Right renal pelvis (tissue), 4 donors: Measurements from ENCODE around the gene IDH3A. TPM values are rescaled to one million over a fixed set of nuclear protein-coding genes. Genes with fewer than 3 reads are reported as not detected.

Source experiments
- DNase-seq, 4 donors: peaks; one replicate each; pipeline ENCODE4 v3.0.0-alpha.2; 2013; ENCODE audit warnings: low read depth in 4 of 4, low spot score in 3 of 4, missing footprints in 1 of 4
- polyA plus RNA-seq, 4 donors: library from polyadenylated mRNA; unstranded; fragments of 120-200 nt; gene quantifications; one replicate each; pipeline ENCODE4 v1.2.1, GENCODE V29; 2013; ENCODE audit not compliant: insufficient read length in 4 of 4

The IDH3A gene
- polyA plus RNA-seq, 4 donors = 50.9 to 62.7 (median 53.7) TPM

DNA sequence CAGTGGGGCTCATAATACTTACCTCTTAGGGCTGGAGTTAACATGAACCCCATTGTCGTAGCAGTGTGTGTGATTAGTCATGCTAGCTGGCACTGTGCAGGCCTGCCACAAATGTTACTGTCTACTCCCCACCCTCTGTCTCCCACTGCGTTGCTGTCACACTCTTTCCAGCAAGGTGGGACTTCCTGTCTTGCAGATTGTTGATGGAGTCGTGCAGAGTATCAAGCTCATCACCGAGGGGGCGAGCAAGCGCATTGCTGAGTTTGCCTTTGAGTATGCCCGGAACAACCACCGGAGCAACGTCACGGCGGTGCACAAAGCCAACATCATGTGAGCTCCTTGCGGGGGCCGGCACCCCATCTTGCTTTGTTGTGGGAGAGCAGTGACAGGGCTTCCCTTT, 12.9 kb downstream of the IDH3A start:
- DNase-seq = no peak

DNA sequence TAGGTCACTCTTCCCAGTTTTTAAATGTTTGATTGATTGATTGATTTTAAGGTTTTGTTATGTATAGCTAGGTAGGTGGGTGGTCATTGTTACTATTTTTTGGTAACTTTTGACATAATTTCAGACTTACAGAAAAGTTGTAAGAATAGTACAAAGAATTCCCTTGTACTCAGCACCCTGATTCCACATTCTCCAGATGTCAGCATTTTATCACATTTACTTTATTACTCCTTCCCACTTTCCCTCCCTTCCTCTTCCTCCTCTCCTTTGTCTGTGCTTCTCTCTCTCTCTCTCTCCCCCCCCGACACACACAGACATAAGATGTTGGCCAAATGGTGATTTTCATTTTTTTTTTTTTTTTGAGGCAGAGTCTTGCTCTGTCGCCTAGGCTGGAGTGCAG, 14.8 kb downstream of the IDH3A start:
- no peak for DNase-seq

DNA sequence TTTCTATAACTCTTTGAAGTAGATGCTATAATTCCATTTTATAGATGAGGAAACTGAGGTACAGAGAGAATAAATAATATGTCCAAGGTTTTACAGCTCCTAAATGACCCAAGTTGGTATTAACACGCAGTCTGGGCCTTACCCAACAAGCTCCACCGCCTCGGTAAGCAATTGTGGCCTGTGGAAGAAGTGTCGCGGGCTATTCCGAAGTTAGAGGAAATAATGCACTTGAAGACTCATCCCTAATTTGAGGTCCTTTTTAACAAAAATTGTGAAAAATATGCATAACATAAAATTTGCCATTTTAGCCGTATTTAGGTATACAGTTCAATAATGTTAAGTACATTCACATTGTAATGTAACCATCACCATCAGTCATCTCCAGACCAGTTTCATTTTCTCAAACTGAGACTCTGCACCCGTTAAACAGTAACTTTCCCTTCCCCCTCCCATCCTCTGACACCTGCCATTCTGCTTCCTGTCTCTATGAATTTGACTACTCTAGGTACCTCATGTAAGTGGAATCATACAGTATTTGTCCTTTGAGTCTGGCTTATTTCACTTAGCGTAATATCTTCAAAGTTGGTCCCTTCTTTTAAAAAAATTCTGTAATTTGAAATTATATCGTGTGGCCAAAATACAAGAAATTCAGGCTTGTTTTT, 18.2 kb downstream of the IDH3A start:
- DNase-seq = no peak

DNA sequence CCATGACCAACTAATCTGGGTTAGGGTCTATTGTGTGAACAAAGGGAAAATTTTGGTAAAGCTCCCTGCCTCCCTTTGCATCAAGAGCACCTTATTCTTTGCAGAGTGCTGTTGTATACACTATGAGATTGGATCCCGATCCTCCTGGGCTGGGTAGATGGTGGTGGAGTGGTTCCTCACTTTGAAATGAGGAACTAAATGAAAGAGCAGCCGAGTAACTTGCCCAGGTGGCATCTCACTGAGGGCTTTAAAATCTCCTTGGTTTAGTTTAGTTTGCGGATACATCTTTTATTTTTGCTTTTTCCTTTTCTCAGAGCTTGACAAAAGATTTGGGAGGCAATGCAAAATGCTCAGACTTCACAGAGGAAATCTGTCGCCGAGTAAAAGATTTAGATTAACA, 19.4 kb downstream of the IDH3A start:
- DNase-seq = no peak

DNA sequence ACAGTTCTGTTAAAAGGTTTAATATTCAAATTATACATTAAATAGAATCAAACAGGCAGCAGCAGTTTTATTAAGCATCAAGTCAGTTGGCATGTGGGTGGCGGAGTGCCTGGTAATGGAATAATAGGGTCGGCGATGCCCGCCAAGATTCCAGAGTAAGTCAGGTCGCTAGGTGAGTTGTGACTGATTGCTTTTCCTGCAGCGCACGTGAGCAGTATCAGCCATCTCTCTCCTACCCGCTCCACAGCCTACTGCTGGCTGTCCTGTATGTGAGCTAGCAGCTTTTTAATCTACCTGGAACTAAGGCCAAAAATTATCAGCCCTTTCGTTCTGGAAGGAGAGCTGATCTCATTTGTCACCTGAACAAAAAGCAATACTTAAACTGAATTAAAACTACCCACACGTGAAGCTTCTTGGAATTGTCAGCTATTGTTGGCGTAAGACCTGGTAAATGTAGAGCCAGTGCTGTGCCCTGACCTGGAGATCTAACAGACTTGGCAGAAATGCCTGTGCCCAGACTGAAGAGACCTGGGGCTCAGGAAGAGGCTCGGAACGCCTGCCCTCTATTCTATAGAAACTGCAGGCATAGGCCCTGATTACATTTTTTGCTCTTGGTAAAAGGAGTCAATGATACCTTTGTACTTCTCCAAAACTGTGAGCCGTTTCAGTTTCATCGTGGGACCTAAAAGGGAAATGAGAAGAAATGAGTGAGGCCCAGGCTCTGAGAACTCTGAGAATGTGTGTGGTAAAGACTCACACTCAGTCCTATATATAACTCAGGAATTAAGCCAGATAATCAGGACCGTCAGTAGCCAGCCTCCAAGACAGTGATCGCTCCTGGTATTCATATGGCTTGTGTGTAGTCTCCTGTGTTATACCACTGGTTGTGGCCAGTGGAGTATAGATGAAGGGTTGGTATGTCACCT, 21.9 kb downstream of the IDH3A start:
- DNase-seq = no peak

DNA sequence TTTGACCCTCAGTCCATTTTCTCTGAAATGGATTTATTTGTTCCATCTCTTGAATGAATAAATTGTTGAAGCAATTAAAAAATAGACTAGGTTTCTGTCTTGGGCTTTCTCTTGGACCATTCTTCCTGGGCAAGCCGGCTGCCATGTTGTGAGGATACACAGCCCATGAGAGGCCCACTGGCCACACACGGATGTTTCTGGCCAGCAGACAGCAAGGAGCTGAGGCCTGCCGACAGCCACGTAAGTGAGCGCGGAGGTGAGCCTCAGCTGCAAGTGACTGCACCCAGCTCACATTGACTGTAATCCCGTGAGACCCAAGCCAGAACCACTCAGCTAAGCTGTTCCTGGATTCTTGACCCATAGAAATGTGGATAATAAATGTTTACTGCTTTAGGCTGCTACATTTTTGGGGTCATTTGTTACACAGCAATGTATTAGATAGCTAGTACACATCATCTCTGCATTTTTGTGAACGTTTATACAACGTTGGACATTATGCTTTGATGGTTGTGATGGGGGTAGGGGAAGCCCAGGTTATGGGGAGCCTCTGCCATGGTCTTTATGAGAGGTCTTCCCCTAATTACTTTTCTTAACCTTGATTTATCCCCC, 22.8 kb downstream of the IDH3A start:
- no peak for DNase-seq

DNA sequence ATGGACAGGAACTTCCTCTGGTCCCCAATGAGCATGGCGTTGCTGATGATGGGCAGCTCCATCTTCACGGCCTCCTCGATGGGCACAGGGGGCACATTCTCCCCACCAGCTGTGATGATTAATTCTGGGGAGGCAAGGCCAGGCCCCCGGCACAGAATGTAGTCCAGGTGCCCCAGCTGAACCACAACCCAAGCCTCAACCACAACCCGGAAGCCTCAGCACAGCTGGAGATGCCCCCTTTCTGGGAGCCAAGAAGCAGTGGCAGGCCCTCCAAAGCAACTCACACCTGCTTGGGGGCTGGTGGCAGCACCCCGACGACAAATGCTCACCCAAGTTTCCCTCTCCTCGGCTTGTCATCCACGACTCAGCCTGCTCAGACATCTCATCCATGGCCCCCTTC, 25.2 kb downstream of the IDH3A start:
- DNase-seq = no peak

DNA sequence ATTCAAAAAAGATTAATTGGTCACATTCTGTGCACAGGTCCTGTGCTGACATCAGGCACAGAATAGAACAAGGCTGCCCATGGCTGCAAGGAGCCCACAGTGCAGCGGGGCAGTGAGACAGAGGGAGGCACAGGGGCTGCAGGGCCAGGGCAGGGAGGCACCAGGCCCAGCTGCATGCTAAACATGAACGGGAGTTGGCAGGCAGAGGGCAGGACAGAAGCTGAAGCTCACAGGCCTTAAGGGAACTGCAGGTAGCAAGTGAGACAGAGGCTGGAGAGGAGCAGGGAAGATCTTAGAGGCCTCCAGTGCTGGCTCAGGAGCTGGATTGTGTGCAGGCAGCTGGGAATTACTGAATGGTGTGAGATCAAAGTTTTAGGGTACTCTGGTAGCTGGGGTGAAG, 26.2 kb downstream of the IDH3A start:
- DNase-seq = no peak

DNA sequence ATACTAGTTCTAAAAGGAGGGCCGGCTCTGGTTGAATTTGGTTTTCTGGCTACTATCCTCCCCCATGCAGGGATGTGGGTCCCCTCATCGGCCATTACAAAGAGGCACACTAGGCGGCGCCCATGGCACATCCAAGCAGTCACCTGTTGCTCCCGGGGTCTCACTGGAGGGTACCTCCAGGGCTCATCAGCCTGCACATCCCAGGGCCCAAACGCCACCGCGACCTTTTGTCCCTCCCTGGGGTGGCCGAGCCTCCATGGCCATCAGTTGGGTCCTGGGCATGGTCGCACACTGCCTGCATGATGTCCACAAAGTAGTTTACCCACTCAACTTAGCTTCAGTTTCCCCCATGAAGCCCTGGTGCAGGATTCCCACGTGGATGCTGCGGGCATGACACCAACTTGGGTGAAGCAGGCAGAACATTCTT, 28.3 kb downstream of the IDH3A start:
- peak in 2 of 4 donors; percentile 2 to 10 for DNase-seq

DNA sequence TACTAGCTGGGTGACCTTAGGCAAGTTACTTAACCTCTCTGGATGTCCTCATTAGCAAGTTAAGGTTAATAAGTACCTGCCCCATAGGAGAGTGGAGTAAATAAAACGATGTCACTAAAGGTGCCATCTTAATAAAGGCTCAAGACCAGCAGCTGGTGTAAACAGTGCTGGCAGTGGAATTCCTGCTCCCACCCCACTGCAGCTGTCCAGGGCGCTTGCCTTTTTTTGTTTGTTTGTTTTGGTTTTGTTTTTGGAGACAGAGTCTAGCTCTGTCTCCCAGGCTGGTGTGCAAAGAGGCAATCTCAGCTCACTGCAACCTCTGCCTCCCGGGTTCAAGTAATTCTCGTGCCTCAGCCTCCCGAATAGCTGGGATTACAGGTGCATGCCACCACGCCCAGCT, 28.9 kb downstream of the IDH3A start:
- DNase-seq = no peak

DNA sequence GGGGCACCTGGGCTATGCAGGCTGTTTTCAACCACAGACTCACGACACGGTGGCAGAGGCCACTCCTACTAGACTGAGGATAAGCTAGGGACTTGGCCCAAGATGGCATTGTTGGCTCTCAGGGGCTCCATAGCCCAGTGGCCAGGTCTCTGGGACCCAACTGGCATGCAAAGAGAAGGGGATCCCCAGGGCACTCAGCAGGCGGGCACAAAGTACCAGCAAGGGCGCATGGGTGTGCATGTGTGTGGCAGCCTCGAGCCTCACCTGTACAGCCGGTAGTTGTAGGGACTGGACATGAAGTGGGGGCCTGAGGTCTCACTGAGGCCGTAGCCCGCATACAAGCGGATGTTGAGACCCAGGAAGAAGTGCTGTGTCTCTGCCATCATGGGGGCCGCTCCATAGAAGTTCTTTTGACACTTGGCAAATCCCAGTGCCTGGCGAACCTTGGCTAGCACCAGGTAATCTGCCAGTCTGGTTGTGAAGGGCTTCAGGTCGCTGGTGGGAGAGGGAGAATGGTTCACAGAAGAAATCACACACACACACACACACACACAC, 30.2 kb downstream of the IDH3A start:
- DNase-seq = no peak

DNA sequence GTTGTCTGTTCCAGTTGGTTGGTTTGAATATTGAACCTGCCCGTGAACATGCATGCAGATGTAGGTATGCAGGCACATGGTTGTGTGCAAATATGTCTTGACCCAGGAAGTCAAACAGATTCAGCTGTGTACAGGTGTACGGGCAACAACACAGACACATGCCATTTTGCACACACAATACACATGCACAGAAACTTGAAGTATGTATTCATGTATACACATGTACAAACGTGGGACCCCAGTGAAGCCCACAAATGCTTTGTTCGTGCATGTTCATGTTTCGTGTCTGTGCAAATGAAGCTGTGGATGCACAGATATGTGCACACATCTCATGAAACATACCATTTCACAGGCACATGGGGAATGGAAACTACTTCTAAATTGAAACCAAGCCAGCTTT, 30.7 kb downstream of the IDH3A start:
- no peak for DNase-seq

DNA sequence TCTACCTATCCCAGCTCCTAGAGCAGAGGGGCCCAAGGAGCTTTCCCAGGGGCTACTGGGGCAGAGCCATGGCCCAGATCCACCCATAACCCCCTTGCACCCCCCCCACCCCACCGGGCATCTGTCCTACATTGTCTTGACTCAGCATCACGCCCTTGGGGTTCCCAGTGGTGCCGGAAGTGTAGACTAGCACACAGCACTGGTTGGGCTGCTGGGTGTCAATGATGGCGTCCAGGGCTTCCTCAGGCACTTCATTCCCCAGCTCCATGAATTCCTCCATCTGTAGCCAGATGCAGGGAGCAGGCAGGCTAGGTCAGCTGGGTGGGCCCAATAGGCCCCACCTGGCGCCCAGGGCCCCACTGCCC, 33.2 kb downstream of the IDH3A start:
- DNase-seq = no peak

DNA sequence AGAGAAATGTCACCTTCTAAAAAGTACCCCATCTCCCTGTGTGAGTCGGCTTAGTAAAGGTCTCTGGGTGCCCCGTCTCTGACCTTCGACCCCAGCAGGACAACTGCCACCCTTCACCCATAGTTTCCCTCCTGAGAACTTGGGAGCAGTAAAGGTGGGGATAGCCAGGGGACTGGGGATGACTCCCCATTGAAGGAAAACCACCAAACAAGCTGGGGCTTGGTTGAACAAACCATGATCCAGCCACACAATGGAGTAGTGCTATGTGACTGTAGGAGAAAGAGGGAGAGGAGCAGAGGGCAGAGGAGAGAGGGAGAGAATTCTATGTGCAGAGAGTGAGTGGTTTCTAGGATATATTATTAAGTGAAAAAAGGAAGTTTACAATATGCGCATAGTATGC, 33.7 kb downstream of the IDH3A start:
- DNase-seq = no peak

DNA sequence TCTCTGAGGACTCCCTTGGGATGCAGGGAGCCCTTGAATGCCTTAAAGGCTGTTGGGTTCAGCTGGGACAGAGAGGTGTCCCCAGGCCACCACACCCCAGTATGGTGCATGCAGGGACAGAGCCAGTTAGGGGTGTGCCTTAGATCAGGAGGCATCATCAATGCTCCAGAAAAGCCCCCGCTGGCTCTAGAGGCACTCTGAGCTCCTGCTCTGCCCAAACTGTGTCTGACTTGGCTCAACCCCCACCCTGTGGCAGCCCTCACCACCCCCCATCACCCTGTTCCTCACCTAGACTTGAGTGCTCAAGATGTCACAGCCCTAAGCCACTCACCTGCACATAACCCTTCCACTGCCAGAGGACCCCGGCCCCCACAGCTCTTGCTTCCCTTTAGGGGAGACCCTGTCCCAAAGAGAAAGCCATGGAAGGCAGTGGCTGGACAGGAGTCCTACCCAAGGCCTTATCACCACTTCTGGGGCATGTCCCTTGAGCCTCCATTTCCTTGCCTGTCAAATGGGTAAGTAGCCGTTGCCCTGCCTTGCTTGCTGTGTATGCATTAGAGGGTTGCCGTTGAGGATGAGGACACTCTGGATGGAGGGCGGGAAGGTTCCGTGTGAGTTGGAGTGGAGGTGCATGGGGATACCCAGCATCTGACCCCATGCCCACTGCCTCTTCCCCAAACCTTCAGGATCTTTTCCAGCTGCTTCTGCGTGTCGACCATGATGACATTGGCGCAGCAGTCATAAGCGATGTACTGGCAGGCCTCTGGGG, 43.8 kb downstream of the IDH3A start:
- no peak for DNase-seq

DNA sequence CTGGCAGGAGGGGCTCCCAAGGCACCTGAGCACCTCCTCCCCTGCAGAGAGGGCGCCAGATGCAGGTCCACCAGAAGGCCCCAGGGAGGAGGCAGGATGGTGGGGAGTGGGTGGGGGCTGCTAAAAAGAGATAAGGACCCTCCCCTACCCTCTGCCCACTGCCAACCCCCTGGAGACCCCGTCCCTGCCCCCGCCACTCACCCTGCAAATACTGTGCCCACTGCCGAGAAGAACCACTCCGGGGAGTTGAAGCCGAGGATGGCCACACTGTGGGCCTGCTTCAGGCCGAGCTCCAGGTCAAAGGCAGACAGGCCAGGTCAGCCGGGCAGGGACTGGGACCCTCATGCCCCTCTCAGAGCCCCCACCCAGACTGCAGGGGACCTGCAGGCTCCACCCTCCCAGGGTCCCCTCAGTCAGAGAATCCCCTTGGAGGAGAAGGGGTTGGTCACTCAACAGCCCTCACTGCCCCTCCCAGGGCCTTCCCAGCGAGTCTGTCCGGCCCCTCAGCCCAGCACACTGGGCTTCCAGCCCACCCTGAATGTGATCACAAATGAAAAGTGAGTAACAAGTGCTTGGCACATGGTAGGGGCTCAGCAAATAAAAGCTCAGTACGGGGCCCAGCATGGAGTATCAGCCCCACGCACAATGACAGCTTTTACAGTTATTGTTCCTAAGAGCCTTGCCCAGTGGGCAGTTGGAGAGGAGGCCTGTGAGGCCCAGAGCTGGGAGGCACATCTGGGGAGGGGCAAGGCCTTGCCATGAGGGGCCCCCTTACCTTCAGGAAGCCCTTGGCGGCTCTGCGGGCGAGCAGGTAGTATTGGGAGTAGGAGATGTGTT, 44.8 kb downstream of the IDH3A start:
- DNase-seq = no peak

DNA sequence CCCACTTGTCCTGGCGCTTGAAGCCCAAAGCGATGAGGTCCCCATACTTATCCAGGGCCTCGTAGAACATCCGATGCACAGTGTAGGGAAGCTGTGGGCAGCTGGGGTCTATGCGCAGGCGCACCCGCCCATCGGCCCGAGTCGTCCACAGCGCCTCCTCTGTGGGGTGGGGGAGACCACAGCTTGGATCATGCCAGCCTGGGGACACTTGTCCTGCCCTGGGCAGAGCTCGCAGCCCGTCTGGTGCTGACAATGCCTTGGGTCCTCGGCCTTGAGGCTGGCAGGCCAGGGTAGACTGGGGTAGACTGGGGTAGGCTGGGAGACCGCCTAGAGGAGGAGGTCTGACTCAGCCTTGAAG, 45.4 kb downstream of the IDH3A start:
- DNase-seq = no peak

DNA sequence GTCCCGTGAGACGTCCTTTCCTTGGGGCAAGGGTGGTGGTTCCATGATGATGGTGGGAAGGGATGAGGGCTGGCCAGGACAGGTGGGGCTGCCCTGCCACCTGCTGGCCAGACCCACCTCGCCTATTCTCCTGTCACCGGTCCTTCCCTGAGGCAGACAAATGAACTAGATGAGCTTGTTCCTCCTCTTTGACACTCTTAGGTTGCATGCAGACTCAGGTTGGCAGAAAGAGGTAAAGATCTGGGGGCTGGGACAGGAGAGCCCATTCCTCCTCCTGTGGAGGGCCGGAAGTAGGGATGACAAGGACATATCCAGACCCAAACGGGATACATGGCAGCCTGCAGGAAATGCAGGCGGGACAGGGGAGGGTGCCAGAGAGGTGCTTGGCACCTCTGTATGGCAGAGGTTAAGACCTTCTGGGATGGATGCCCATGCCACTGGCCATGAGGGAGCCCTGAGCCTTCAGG, 46.6 kb downstream of the IDH3A start:
- DNase-seq = no peak

DNA sequence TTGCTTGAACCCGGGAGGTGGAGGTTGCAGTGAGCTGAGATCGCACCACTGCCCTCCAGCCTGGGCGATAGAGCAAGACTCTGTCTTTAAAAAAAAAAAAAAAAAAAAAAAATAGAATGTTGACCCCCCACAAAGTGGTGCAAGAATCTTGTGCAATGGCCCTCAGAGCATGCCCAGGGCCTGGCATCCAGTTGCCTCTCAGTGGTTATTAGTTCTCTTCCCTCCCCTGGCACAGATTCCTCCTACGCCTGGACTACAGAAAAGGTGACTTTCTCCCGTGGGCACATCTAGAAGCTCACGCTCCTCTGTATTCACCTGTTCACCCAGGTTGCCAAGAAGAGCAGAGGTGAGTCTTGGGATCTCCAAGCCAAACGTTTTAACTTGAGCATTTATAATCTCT, 48.5 kb downstream of the IDH3A start:
- no peak for DNase-seq
